Measurements from ENCODE around the gene ARHGAP10.

- TF ChIP-seq CTCF (IDR thresholded peaks at IDR 0.05; ENCODE audit: low read depth, low read length, poor library complexity, severe bottlenecking) (no peak), EZH2phosphoT487 (IDR thresholded peaks at IDR 0.05; ENCODE audit: borderline replicate concordance, low read length) (no peak)
Measured at GRCh38 chr4:147777456-147778091, 45.7 kb downstream of the ARHGAP10 start.
